Liver (tissue), 2 donors: Measurements from ENCODE around the gene ARIH2.

ENCODE experiments used
- RXRA ChIP-seq, 2 donors: IDR thresholded peaks; 2 replicates each; pipeline ENCODE4 v1.6.1; 2017 to 2018; ENCODE audit warnings: antibody characterized with exemption in 2 of 2, mild to moderate bottlenecking in 1 of 2
- TAF1 ChIP-seq: conservative IDR thresholded peaks from 2 replicates; pipeline ENCODE4 v1.6.1; 2016; ENCODE audit warnings: antibody characterized with exemption, mild to moderate bottlenecking
- donor health status: healthy.

DNA sequence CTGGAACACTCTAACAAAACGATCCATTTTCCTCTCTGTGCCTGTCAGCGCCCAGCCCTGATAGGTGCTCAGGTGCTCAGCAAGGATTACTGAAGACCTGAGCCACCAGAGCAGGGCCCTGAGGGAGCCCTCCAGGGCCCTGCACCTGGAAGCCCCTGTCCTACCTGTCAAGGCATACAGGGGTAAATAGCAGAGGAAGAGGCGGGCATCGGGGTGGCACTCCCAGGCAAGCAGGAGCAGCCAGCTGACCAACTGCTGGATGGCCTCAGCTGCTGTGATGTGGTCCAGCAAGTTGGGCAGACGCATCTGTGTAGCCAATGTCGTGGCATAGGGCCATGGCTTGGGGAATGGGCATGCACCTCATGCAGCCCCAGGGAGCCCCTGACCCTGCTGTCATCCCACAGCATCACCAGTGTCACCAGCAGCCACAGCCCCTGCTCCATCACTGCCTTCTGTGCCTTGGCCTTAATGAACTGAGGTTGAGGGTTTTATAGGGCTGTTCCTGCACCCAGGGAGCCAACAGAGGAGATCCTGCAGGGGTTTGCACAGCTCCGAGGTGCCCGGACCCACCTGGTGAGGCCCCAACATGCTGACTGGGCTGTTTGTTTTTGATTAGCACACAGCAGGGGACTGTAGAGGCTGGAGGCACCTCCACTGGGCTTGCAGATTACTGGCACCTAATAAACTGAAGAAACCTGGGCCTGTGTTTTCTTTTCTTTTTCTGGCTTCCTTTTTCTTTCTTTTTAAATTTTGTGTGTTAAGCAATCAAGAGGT is 80.6 kb downstream of the ARIH2 start:
- TF ChIP-seq RXRA (IDR thresholded peaks at IDR 0.05) (no peak), TAF1 (no peak)
